ENCODE measurements around the gene CPE.

Gene CPE

DNA sequence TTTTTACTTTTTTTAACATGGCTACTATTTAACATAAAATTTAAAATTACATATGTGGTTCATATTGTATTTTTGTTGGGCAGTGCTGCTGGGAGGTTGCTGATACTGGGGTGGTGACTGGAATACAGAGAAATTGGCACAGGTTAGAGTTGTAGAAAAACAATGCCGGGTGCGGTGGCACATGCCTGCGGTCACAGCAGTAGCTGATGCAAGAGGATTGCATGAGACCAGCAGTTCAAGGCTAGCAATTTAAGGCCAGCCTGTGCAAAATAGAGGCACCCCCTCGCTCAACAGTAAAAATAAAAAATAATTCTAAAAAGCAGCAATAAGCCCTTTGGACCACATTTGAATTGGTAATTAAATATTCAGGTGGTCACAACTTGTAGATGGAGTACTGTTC lies 11.8 kb upstream of the CPE start:
- DNase-seq, result no peak

DNA sequence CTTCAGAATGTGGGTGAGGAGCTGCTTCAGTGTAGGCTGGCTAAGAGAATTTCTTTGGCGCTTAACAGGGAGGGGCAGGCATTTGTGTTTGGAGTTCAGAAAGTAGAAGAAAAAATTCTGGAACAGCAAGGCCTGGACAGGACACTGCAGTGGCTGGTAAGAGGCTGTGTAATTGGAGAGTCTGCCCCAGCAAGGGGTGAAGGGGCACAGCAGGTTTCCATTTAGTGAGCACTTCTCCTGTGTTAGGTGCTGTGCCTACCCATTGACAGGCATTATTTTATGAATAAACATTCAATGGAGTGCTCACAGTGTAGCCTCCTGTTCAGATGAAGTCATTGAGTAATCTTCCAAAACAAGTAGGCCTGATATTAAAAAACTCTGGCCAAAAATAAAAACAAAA lies 10.7 kb upstream of the CPE start:
- DNase-seq, result no peak

DNA sequence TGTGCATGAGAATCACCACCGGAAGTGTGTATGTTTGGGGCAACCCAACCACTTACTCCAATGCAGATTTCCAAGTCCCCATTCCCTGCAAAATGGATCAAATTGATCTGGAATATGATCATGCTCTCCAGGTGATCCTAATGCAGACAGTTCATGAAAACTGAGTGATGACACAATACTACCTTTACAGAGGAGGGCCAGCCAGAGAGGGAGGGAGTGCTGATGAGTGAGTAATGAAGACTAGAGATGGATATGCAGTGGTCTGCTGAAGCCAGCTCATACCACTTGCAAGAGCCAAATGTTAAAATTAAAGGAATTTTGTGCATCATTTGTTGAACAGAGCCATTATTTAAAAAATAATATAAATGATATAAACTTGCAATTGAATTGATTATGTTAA lies 10.2 kb upstream of the CPE start:
- DNase-seq, result no peak

GRCh38 chr4:165369522-165369921 lies 9.3 kb upstream of the CPE start:
- DNase-seq, result no peak

- no peak for DNase-seq
These were observed 8.3 kb upstream of the CPE start for GRCh38 chr4:165370530-165370929.

DNA sequence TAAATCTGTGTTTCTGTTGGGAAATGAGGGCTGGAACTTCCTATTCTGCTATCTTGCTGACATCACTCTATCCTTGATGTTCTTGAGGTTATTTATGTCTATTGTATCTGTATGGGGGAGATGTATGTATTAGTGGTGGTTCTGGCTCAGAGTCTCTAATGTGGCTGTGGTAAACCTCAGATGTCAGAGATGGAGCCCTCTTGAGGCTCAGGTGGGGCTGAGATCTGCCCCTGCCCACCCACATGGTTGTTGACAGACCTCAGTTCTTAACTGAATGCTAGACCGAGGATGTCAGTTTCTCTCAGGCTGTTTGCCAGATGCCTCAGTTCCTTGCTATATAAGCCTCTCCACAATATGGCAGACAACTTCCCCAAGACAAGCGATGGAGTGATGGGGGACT lies 3.3 kb upstream of the CPE start:
- DNase-seq, result no peak

- no peak for DNase-seq
These were observed 437 bp upstream of the CPE start for GRCh38 chr4:165378398-165378744.

GRCh38 chr4:165379678-165380064 lies 863 bp downstream of the CPE start:
- no peak for DNase-seq

DNA sequence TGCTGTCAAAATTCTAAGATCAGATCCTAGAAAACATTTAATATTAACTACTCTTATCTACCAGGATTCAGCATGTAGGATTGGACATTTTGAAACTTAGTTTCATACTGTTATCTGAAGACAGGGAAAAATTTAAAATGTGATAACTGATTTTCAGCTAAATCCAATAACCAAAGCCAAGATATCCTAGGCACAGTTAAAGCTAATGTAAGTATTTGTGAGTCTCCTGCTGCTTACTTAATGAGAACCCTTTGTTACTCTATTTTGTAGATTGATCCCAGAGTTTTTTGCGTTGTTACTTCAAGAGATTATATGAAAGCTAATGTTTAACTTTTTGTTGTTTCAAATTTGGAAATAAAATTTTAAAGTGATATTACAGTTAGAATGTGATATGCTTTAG lies 2.0 kb downstream of the CPE start:
- no peak for DNase-seq

- DNase-seq, result no peak
These were observed 3.1 kb downstream of the CPE start for GRCh38 chr4:165381821-165382373.

DNA sequence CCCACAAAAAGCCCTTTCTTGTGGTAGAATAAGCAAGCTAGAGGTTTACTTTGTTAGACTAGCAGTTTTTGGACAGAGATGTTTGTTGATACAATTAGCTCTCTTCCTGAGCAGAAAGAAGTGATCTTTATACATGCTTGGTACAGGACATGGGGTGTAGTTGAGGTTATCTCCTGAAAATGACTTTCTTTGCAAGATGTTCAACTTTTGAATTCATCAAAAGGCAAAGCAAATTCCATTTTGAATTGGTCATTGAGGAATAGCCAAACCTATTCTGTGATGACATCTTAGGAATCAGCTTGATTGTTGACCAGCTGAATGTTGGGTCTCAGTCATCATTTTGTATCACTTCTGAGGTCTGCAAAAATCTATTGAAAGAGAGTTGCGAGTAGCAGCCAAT lies 3.8 kb downstream of the CPE start:
- DNase-seq, result no peak

DNA sequence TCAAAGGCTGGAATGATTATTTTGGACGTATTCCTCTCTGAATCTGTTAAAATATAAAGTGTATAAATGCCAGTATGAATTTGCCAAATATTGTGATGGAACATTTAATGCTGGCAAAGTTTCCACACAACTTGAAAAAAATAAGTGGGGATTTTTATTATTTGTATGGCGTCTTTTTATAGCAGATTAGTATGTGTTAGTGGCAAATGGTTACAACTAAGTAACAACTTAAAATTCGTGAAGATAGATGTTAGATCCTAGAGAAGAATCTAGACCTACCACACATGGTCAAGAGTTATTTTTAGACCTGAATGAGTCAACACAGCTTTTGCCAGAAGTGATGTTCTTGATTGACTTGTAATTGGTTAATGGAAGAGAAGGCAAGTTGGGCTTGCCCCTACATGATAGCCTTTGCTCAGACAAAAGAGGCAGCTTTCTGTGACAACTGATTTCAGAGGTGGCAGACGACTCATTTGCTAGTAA lies 4.8 kb downstream of the CPE start:
- no peak for DNase-seq

- DNase-seq, result no peak
These were observed 5.4 kb downstream of the CPE start for GRCh38 chr4:165384186-165384585.

- no peak for DNase-seq
These were observed 5.8 kb downstream of the CPE start for GRCh38 chr4:165384598-165384997.

DNA sequence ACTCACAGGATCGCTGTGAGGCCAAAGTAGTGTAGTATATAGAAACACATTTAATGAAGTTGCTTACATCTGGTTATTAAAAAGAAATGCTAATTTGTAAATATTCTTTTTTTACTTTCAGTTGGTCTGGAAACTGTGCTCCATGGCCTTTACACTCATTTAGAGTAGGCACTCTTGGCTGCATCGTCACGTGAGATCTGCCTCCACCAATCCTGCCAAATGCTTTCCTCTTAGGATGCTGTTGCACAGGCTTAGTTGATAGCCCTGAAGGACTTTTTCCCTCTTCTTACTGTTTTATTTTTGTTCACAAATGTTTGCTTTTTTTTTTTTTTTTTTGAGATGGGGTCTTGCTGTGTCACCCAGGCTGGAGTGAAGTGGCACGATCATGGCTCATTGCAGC lies 6.3 kb downstream of the CPE start:
- DNase-seq, result no peak

GRCh38 chr4:165386328-165386727 lies 7.5 kb downstream of the CPE start:
- no peak for DNase-seq

DNA sequence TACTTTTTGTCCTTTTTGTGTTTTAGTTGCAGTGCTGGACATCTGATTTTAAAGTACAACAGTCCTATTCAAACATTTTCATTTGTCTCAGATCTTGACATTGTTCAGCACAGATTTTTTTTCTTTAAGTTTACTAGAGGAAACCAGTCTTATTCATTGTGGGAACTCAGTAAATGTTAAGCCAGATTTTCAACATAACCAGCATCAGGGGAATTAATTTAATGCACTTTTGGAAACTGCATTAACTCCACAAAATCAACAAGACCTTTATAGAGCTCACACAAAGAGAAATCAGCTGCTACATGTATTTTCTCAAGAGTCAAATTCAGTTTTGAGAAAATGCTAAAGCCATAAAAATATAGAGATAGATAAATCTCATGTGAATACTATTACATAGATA lies 9.9 kb downstream of the CPE start:
- no peak for DNase-seq

- DNase-seq, result no peak
These were observed 14.2 kb downstream of the CPE start for GRCh38 chr4:165393051-165393450.

DNA sequence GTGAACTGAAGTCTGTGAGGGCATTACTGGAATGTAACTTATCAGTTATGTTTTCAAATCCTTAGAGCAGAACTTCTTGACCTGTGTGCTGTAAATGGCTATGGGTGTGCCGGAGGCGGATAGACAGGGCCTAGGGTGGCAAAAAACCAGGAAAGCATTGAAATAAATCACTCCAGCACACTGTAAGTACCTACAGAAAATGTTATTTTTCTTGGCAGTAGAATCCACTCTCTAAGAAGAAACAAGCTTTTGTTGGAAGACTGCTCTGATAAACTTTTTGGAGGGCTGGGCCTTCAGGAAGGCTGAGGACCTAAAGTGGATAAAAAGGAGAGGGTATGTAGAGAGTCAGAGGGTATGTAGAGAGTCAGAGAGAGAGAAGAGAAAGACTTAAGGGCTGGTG lies 14.9 kb downstream of the CPE start:
- DNase-seq, result no peak

DNA sequence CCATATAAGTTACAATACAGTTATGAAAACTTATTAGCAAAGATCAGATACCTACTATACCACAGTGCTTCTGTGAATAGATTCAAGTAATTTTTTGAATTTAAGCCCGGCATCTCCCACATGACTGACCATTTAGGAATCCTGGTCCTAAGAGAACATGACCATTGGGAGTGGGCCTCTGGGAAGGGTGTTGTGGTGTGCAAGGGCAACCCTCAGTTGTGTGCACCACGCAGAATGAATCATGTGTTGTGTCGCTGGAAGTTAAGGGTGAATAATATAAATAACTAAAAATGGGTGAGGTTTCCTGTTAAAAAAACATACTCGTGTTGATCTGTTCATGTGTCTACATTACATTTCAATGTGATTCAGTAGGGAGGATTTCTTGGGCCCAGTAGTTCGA lies 15.5 kb downstream of the CPE start:
- DNase-seq, result no peak

- no peak for DNase-seq
These were observed 19.8 kb downstream of the CPE start for GRCh38 chr4:165398570-165398969.

- no peak for DNase-seq
These were observed 23.6 kb downstream of the CPE start for GRCh38 chr4:165402375-165402774.

DNA sequence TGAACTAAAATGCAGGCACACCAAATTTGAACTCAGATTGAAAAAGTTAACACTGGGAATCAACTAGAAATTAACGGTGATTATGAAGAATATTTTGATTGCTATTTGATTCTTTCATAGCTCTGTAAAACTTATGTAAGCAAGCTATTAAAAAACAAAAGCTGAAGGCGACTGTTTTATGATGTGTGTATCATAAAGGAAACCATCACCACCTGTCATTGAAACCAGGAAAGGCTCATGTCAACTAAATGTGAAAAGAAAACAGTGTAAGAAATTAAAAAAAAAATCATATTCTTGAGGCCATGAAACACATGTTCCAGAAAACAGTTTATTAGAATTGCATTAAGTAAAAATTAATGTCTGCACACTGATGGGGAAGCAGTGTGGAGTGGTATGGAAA lies 24.2 kb downstream of the CPE start:
- no peak for DNase-seq

- DNase-seq, result no peak
These were observed 24.8 kb downstream of the CPE start for GRCh38 chr4:165403637-165404036.

DNA sequence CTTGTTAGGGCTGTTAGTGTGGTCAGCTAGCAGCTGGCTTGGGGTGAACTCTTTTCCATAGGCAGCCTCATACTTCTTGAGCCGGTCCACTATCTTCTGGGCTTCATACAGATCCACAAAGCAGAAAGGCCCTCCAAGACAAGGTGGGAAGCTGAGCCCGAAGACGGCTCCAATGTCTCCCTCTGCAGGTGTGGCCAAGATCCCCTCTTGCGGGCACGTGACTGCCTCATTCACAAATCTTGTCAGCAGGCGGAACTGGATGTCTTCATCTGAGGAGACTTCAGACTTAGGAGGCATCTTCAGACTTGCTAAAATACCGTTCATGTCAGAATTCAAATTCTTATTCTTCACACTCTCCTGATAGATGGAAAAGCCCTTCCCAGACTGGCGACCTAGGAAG lies 25.3 kb downstream of the CPE start:
- DNase-seq, result no peak

DNA sequence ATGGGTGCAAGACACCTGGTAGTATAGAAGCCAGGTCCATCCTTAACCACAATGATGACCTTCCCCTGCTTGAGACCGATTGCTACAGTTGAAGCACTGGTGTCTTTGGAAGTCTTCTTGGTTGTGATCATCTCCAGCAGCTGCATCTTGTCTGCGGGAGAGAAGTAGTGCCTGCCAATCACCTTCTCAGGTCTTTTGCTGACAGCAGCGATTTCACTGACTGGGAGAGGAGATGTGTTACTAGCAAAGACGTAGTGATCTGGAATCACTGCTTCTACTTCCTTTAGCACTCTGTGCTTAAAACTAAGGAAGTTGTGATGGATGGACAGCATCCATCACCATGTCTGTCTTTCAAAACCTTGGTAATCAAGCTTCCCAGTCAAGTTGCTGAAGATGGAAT lies 25.9 kb downstream of the CPE start:
- DNase-seq, result no peak

Data from stimulated activated CD4-positive, alpha-beta T cell treated with anti-CD3 and anti-CD28 coated beads, Interleukin-12 subunit alpha, Interleukin-12 subunit beta, amount 100 ng/mL, for 4 hours (primary cell).